Erythroblast (primary cell): ENCODE results near the gene TAB2.
A peak's percentile ranks its signal among the peaks of the same experiment; 100 is the strongest.

Experiments used
- DNase-seq, 2 experiments: peaks; one replicate each; lab custom pipeline; 2025; lab: John Stamatoyannopoulos, UW
- GATA1 ChIP-seq: IDR thresholded peaks from 2 replicates; pipeline ENCODE4 v1.6.1; 2011; ENCODE audit warnings: low read depth, mild to moderate bottlenecking, control low read depth, low read length, moderate library complexity
- POLR2A ChIP-seq: IDR thresholded peaks from 2 replicates; pipeline ENCODE4 v1.6.1; 2011; ENCODE audit warnings: mild to moderate bottlenecking, low read length

The TAB2 gene

GRCh38 chr6:149448821-149449453, 131.4 kb downstream of the TAB2 start:
- TF ChIP-seq POLR2A (no peak), GATA1 (no peak)

GRCh38 chr6:149449831-149450678, 132.5 kb downstream of the TAB2 start:
- DNase-seq: no peak
- no peak for TF ChIP-seq GATA1
- TF ChIP-seq POLR2A: no peak

More at GRCh38 chr6:149448821-149449453, 131.4 kb downstream of the TAB2 start:
- DNase-seq: no peak

GRCh38 chr6:149450679-149451375, 133.3 kb downstream of the TAB2 start:
- TF ChIP-seq POLR2A (no peak), GATA1 (no peak)
- peak; percentile 48 to 53 for DNase-seq

- TF ChIP-seq POLR2A: no peak
- no peak for TF ChIP-seq GATA1
- peak; percentile 55 to 60 for DNase-seq
Observed at GRCh38 chr6:149451376-149452036, 134.0 kb downstream of the TAB2 start.

GRCh38 chr6:149452037-149452939, 134.8 kb downstream of the TAB2 start:
- DNase-seq: no peak
- no peak for TF ChIP-seq GATA1
- no peak for TF ChIP-seq POLR2A

- no peak for TF ChIP-seq POLR2A
- no peak for TF ChIP-seq GATA1
- no peak for DNase-seq
Observed at GRCh38 chr6:149453597-149454345, 136.3 kb downstream of the TAB2 start.

GRCh38 chr6:149454346-149454848, 136.9 kb downstream of the TAB2 start:
- DNase-seq: no peak
- no peak for TF ChIP-seq POLR2A
- TF ChIP-seq GATA1: no peak

GRCh38 chr6:149455031-149455732, 137.7 kb downstream of the TAB2 start:
- DNase-seq: no peak
- no peak for TF ChIP-seq POLR2A
- no peak for TF ChIP-seq GATA1

GRCh38 chr6:149456311-149457021, 139.0 kb downstream of the TAB2 start:
- no peak for DNase-seq
- TF ChIP-seq GATA1 (no peak), POLR2A (no peak)

GRCh38 chr6:149457316-149457884, 139.9 kb downstream of the TAB2 start:
- TF ChIP-seq POLR2A (no peak), GATA1 (no peak)
- DNase-seq: no peak

GRCh38 chr6:149458196-149458595, 140.7 kb downstream of the TAB2 start:
- no peak for TF ChIP-seq GATA1
- no peak for TF ChIP-seq POLR2A
- DNase-seq: no peak
